ENCODE data around the gene GBF1. TPM values are rescaled to one million over a fixed set of nuclear protein-coding genes. Genes with fewer than 3 reads are reported as not detected.

The GBF1 gene
- total RNA-seq, 4 donors from 2014 or later, result 73.4 to 98.5 (median 95.8) TPM

- H3K27me3 ChIP-seq, result peaks cover 0 to 17% of the 10 kb centered on the region in 2 donors
- H3K4me3 ChIP-seq, result no peak overlapping the region
- H3K36me3 ChIP-seq, result no peaks in the 10 kb centered on the region
- TF ChIP-seq CTCF (IDR thresholded peaks at IDR 0.05), result no peak
- TF ChIP-seq POLR2A (IDR thresholded peaks at IDR 0.05), result no peak
- H3K27ac ChIP-seq, result no peak overlapping the region
- peaks cover 0 to 16% (median 10%) of the 10 kb centered on the region in 4 donors for H3K4me1 ChIP-seq
- no peaks in the 10 kb centered on the region for H3K9me3 ChIP-seq
- DNase-seq, result peak in 1 of 3 donors; percentile 69
Measured at GRCh38 chr10:102235598-102235920, 9.8 kb upstream of the GBF1 start.

GRCh38 chr10:102236006-102236405 is 9.3 kb upstream of the GBF1 start:
- no peak overlapping the region for H3K27ac ChIP-seq
- H3K4me1 ChIP-seq, result peaks cover 0 to 16% (median 11%) of the 10 kb centered on the region in 4 donors
- no peaks in the 10 kb centered on the region for H3K9me3 ChIP-seq
- no peak for DNase-seq
- no peaks in the 10 kb centered on the region for H3K36me3 ChIP-seq
- peaks cover 0 to 13% of the 10 kb centered on the region in 2 donors for H3K27me3 ChIP-seq
- no peak for TF ChIP-seq CTCF (IDR thresholded peaks at IDR 0.05)
- TF ChIP-seq POLR2A (IDR thresholded peaks at IDR 0.05), result no peak
- no peak overlapping the region for H3K4me3 ChIP-seq

GRCh38 chr10:102237711-102238252 is 7.5 kb upstream of the GBF1 start:
- no peak for TF ChIP-seq CTCF (IDR thresholded peaks at IDR 0.05)
- TF ChIP-seq POLR2A (IDR thresholded peaks at IDR 0.05), result no peak
- H3K27ac ChIP-seq, result no peak overlapping the region
- peaks cover 0 to 7% of the 10 kb centered on the region in 2 donors for H3K27me3 ChIP-seq
- no peaks in the 10 kb centered on the region for H3K36me3 ChIP-seq
- DNase-seq, result no peak
- no peak overlapping the region for H3K4me3 ChIP-seq
- peaks cover 0 to 21% (median 12%) of the 10 kb centered on the region in 4 donors for H3K4me1 ChIP-seq
- H3K9me3 ChIP-seq, result no peaks in the 10 kb centered on the region

GRCh38 chr10:102240467-102241031 is 4.8 kb upstream of the GBF1 start:
- TF ChIP-seq POLR2A (IDR thresholded peaks at IDR 0.05) (no peak), CTCF (IDR thresholded peaks at IDR 0.05) (no peak)
- no peak for DNase-seq

GRCh38 chr10:102241032-102241443 is 4.3 kb upstream of the GBF1 start:
- H3K36me3 ChIP-seq, result no peaks in the 10 kb centered on the region
- H3K9me3 ChIP-seq, result no peaks in the 10 kb centered on the region
- no peak for DNase-seq
- TF ChIP-seq CTCF (IDR thresholded peaks at IDR 0.05) (no peak), POLR2A (IDR thresholded peaks at IDR 0.05) (no peak)
- peaks cover 0 to 7% of the 10 kb centered on the region in 2 donors for H3K27me3 ChIP-seq
- peak overlapping the region; percentile 24 to 58 (median 53) for H3K4me3 ChIP-seq
- peaks cover 0 to 26% (median 13%) of the 10 kb centered on the region in 4 donors for H3K4me1 ChIP-seq
- H3K27ac ChIP-seq, result peak overlapping the region in 1 of 4 donors; percentile 31

More at GRCh38 chr10:102240467-102241031, 4.8 kb upstream of the GBF1 start:
- Histone ChIP-seq H3K27ac (peak overlapping the region in 1 of 4 donors; percentile 31), H3K27me3 (peaks cover 0 to 7% of the 10 kb centered on the region in 2 donors), H3K36me3 (no peaks in the 10 kb centered on the region), H3K4me1 (peaks cover 0 to 26% (median 13%) of the 10 kb centered on the region in 4 donors), H3K4me3 (peak overlapping the region; percentile 24 to 58 (median 53)), H3K9me3 (no peaks in the 10 kb centered on the region)

Measured in Peyer's patch (tissue), 4 donors.